Muscle of back (tissue), 11 donors: ENCODE measurements around the gene RNF5. TPM values are rescaled to one million over a fixed set of nuclear protein-coding genes. Genes with fewer than 3 reads are reported as not detected.
"Not testable (repeated sequence)": the region's sequence is repeated elsewhere in the genome, so short reads cannot be mapped to it uniquely, and the experiment has no call there.

Experiments used
- DNase-seq, 3 donors: peaks; one replicate each; pipeline versions ENCODE4 v3.0.0 to v3.0.0-alpha.2; 2013
- polyA plus RNA-seq, 10 donors: library from polyadenylated mRNA; unstranded; fragments of 120-200 nt; gene quantifications; one replicate each; pipeline ENCODE4 v1.2.1, GENCODE V29; 2013; ENCODE audit not compliant: insufficient read length in 10 of 10

Gene RNF5
- polyA plus RNA-seq, 10 donors = 39.1 to 54.0 (median 48.7) TPM

GRCh38 chr6:32174416-32174815 lies 3.8 kb upstream of the RNF5 start:
- peak in 1 of 3 donors; percentile 0 for DNase-seq

GRCh38 chr6:32175322-32175710 lies 2.9 kb upstream of the RNF5 start:
- no peak for DNase-seq

- DNase-seq = peak; percentile 97 to 99 (median 98)
Measured at GRCh38 chr6:32175711-32176475, 2.3 kb upstream of the RNF5 start, which contains the start of gene AGPAT1. TSS of gene AGPAT1 (minus strand) at chr6:32176084. CDS start at chr6:32171496, 4,588 bp downstream.

DNA sequence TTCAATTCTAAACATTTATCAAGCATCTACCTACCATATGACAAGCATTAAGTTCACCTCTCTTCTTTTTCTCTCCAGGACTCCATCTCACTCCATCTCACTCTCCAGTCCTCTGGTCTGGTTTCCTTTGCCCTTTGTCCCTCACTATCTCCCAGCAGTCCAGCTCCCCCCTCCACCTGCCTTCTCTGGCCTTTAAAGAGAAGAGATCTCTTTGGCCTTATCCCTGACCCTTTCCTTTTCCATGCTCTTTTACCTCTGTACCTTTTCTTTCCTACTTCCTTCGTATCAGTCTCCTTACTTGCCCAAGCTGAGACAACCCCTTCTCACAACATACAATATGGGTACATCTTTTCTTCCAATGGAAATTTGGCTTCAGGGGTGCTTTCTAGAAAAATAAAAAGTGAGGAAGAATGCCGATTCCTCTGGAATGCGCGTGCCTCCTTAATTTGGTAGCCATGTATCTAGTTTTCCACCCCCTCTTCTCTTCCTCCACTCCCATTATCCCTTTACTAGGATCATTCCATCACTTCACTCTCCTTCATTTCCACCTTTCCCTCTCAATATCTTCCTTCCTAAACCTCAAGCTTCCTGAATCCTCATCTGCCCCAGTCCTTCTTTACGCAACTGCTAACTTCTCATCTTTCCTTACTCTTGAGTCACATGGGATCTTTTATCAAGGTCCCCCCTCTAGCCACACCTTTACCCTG lies 1.6 kb upstream of the RNF5 start:
- no peak for DNase-seq

GRCh38 chr6:32177183-32177787 lies 920 bp upstream of the RNF5 start:
- DNase-seq = no peak

- DNase-seq = peak in 1 of 3 donors; percentile 34
Measured at GRCh38 chr6:32178547-32179440, 589 bp downstream of the RNF5 start.

GRCh38 chr6:32179766-32180405 lies 1.7 kb downstream of the RNF5 start:
- no peak for DNase-seq

DNA sequence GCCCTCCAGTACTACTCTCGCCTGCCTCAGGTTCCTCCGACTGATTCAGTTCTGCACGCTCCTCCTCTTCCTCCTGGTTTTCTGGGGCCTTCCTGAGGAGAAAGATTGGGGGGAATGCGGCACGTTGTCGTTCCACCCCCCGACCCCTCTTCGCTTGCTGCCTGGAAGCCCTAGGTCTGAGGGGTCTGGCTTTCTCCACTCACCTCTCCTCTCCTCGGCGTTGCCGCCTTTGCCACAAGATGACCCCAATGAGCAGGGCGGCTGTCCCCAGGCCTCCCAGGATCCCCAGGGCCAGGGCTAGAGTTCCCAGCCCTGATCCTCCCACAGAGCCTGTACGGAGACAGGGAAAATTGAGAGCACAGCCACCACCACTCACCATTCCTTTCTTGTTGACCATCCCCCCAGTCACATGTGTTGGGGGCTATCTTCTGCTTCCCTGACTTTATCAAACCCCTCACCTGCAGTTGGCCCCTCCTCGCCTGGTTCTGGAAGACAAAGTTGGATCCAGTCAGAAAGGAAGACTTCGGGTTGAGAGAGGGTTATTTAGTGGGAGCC lies 3.0 kb downstream of the RNF5 start:
- DNase-seq = no peak

DNA sequence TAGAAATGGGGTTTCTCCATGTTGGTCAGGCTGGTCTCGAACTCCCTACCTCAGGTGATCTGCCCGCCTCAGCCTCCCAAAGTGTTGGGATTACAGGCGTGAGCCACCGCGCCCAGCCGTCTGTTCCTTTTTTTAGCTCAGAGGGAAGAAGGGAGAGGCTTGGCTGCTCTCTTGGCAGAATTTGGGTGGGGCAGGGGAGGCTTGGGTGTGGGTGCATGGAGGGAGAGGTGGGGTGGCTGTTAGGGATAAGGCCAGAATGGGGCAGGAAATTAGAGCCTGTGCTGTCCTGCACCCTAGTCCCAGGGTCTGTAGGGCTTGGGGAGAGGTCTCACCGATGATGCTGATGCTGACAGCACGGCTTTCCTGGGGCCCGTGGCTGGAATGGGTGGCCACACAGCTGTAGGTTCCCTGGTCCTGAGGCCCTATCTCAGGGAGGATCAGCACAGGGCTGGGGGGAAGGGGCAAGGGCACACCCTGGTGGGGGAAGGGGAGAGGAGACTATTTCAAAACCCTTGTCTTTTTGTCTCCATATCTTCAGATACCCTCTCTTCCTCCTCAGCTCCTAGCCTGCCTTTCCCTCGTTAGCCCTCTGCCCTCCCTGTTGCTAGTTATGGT lies 3.8 kb downstream of the RNF5 start:
- no peak for DNase-seq

DNA sequence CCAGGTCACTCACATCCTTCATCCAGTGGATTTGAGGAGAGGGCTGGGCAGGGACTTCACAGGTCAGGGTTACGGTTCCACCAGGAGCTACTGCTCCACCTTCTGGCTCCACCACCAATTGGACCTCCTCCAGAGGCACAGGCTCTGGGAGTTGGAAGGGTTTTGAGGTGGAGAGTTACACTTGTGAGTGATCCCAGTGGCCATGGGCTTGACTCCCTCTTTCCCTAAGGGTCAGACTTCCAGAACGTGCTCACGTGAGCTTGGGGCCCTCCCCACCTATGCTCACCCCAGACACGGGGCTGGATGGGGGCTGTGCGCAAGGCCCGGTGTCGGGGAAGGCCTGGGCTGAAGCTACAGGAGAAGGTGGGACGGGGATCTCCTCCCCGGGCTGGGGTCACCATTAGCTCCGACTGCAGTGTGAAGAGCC lies 4.4 kb downstream of the RNF5 start:
- no peak for DNase-seq

DNA sequence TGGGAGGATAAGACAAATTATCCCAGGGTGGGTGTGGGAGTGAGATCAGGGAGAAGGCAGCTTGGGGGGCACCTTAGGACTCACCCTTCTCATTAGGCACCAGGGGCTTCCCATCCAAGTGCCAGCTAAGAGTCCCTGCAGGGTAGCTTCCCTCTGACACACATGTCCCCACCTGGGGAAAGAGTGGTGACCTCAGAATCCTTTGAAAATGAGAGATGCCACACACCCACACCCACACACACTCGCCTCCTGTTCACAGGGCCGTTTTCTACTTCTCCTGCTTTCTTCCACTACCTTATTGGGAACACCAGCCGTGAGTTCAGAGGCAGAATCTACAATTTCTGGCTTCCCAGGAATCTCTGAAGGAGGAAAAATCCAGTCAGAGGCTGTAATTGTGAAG lies 4.8 kb downstream of the RNF5 start:
- DNase-seq = no peak

DNA sequence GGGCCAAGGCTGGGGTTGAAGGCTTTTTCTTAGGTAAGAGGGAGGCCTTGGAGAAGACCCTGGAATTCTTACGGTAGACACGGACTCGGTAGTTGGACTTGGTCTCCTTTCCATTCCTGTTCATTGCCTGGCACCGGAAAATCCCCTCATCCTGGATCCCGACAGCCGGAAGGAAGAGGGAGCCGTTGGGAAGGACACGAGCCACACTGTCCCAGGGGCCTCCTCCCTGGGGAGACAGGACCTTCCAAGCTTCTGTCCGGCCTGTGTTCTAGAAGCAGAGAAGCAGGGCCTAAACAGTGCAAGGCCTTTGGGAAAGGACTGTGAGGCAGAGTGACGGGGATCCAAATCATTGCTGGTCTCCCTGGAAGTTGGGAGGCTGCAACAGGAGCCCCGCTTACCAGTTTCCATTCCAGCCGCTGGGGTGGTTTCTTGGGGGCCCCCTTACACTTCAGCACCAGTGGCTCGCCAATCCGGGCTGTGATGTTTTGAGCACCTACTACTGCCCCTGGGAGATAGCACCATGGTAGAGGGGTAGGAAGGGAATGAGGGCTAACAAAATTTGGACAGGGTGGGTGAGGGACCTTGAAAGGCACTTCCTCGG lies 5.4 kb downstream of the RNF5 start:
- DNase-seq = no peak

- no peak for DNase-seq
Measured at GRCh38 chr6:32184084-32184640, 6.0 kb downstream of the RNF5 start, which contains the start of gene AGER. TSS of gene AGER (minus strand) at chr6:32184253. CDS start at chr6:32184222, 31 bp downstream.

- DNase-seq = peak; percentile 53 to 74 (median 71)
Measured at GRCh38 chr6:32185681-32186131, 7.5 kb downstream of the RNF5 start.

GRCh38 chr6:32186151-32186840 lies 8.1 kb downstream of the RNF5 start:
- DNase-seq = not testable (repeated sequence)

GRCh38 chr6:32187009-32187709 lies 9.0 kb downstream of the RNF5 start:
- DNase-seq = no peak

GRCh38 chr6:32187725-32188380 lies 9.6 kb downstream of the RNF5 start:
- not testable (repeated sequence) for DNase-seq
